Left renal cortex interstitium (tissue), 4 donors: Measurements from ENCODE around the gene RAB3B. TPM values are rescaled to one million over a fixed set of nuclear protein-coding genes. Genes with fewer than 3 reads are reported as not detected.
A peak's percentile ranks its signal among the peaks of the same experiment; 100 is the strongest.

Experiments used
- DNase-seq, 4 donors: peaks; one replicate each; pipeline ENCODE4 v3.0.0-alpha.2; 2013; ENCODE audit warnings: low read depth in 4 of 4, low spot score in 2 of 4, missing footprints in 1 of 4
- polyA plus RNA-seq, 4 donors: library from polyadenylated mRNA; unstranded; fragments of 120-200 nt; gene quantifications; one replicate each; pipeline ENCODE4 v1.2.1, GENCODE V29; 2013; ENCODE audit not compliant: insufficient read length in 4 of 4

The RAB3B gene
- polyA plus RNA-seq, 4 donors = 3.7 to 5.9 (median 4.9) TPM

DNA sequence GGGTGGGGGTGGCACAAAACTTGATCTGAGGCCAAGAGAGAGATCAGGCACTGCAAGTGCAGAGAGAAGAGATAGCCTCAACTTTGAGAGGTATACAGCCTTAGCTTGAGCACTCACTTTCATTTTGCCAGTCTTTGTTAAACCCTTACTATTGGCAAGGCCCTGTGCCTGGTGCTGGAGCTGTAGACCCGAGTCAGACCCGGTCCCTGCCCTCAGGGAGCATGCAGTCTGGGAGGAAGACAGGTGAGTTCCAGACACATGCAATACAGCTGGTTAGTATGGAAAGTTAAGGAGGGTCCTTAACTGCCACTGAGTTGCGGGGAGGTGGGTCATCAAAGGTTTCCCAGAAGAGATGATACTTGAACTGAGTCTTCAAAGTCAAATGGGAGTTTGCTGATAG lies 31.7 kb downstream of the RAB3B start:
- DNase-seq = no peak

DNA sequence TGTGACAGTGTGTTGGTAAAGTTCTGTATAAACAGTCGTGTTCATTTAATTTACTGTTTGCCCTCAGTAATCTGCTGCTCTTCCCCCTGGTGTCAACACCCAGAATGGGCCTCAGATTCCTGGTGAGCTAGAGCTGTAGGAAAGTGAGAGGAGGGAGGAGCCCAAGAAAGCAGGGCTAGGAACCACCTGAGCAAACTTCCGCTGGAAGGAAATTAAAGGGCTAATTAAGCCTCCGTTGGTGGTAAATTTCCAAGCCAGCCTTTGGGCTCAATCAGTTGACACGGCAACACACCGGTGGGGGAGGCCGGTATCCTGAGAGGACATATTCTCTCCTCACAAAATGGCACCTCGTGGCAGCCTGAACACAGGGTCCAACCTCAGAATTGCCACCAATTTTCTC lies 32.9 kb downstream of the RAB3B start:
- DNase-seq = peak in 1 of 4 donors; percentile 7

DNA sequence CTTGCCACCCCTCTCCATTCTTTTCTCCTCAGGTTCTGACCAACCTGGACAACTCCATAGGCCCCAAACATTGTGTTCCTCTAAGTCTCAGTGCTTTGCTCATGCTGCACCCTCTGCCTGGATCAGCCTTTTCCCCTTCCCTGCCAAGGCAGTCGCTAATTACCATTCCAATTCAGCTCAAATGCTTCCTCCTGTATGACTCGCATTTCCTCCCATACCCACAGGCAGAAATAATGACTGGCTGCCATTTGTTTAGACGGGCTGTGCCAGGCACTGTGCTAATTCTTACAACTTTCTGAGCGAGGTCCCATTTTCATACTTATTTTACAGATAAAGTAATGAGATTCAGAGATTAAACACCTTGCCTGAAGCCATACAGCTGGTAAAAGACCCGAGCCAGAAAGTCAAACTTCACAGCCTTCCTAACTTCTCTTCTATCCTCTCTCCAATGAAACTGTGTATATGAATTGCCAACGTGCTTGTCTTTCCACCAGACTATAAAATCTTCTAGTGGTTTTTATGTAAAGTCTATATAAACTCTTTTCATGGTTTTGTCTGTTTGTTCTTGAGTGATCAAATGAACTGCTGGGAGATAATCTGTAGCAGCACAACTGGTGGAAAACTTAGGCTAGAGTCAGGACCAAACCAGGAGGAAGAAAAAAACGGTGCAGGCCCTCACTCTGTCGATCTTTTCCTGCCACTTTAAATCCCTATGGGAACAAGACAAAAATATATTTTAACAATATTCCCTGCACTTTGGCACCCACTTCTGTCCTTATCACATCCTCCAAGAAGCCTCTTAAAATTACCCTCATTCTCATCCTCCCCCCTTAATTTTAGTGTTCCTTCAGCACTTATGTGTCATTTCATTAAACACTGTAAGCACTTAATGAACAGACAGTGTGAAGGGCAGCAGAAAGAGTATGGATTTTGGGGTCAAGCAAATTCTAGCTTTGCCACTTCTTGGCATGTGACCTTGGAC lies 33.7 kb downstream of the RAB3B start:
- no peak for DNase-seq

DNA sequence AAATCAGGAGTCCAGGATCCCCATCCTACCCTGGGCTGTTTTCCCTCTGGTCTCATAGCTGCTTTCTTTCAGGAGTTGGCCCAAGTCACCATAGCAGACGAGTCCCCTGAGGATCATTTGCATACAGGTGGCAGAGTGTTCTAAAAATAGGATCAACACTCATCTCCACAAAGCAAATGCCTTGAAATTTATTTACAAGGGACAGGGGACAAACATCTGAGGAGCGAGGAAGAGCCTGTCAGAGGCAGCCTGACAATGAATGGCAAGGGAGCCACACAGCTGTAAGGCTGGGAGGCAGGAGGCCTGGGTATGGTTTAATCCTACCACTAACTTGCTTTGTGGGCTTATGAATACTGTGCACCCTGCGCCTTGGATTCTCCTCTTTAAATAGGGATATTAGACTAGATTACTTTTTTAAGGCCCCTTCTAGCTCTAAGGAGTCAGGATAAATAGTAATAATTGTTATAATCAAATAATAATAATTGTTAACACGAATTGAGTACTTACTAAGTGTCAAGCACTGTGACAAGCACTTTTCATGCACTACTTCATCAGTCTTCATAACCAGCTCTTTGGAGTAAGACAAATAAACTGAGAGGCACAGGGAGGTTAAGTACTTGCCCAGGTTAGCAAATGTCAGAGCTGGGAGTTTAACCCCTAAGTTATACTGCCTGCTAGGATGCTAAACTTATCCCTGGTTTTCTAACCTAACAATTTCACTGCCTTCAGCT lies 34.5 kb downstream of the RAB3B start:
- DNase-seq = no peak

DNA sequence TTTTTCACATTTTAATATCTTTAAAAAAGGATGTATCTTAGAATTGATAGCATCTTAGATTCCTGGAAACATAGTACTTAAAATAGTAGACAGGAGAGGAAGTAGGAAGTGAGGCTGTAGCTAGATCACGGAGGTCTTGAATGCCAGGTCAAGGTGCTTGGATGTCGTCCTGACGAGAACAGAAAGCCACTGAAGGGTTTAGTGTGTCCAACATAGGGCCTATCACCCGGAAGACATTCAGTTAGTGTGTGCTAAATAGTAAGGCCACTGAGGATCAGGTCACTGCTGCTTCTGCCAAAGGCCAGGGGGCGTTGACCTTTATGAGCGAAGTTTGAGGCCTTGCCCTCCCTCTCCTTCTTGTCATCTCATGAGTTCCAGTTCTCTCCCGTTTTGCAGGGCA lies 35.7 kb downstream of the RAB3B start:
- no peak for DNase-seq

DNA sequence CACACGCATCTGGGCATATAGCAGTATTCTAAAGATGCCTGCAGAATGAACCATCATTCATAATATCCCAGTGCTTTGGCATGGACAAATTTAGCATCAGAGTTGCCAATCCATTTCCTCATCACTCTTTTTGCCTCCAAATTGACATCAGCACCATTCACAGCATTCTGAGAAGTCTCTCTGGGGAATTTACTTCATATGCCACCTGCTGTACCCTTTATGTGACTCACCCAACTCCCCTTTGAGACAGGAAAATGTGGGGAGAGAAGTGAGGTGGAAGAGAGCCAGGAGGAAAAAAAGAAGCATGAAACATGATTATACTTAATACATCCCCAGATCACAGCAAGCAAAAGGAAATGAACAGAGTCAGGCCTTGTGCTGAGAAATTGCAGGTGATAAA lies 37.4 kb downstream of the RAB3B start:
- no peak for DNase-seq

DNA sequence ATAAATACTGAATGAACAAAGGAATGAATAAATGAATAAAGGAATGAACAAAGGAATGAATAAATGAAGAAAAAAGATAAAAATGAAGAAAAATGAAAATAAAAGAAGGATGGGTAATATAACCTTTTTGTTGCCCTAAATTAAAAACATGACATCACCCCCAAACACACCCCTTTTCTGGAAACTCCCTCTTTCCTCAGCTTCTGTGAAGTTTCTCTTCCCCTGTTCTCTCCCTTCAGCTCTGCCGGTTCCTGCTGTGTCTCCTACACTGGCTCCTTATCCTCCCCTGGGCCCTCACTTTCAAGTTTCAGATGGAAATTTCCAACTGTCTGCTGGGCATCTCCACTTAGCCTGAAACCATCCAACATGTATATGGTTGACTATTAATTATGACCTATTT lies 37.9 kb downstream of the RAB3B start:
- DNase-seq = no peak

DNA sequence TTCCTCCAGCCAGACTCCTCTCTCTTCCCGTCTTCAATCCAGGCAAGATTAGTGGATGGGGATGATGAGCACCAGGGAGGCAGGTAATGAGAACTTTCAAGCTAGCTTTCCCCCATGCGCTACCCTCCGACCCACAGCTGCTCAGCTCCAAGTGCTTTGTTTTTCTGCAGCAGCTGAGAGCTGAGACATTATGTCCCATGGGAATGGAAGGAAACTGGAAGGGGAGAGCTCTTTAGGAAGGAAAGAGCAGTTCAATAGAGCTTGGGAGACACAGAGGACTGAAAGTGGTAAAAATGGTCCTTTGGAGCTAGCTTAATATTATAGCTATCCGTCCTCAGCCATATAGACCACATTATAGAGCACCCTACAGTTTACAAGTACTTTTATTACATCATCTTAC lies 39.8 kb downstream of the RAB3B start:
- DNase-seq = no peak

DNA sequence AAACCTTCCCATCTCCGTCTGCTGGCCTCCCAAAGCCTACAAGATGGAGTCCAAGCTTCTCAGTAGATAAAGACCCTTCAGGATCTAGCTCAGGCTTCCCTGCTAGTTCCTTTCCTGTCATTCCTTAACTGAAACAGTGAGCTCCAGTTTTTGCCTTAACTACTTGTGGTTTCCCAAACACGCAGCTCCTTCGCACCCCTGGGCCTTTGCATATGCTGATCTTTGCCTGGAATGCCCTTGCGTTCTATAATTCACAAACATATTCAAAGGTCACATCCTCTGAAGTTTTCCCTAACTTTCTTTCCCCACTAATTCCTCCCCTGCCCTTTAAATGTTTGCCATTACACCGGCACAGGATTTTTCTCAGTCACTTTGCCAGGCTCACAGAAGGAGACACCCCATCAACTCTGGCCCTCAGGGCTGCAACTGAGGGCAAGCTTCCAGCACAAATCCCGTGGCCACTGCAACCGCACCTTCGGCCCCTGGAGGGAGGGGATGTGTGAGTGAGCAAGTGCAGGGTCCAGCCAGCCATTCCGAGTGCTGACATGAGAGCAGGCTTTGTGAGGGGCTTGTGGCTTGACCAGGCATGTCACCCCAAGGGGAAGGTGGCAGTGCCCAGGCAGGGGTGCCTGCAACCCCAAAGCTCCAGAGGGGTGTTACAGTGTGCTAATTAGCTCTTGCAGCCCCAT lies 41.3 kb downstream of the RAB3B start:
- no peak for DNase-seq

DNA sequence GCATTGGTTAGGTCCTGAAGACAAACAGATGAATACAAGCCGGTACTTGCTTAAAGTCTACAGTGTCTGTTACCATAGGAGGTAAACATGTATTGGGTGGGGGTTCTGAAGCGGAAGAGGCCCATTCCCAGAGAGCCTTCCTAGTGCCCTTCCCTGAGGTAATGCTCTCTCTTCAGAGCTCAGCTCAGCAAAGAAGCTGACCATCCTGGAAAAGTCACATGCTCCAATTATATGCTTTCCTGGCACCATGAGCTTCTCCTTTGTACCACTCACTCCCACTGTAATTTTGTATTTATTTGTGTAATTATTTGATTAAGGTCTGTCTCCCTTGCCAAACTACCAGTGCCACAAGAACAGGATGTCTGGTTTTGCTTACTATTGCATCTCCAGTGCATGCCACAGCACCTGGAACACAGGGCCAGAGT lies 42.0 kb downstream of the RAB3B start:
- no peak for DNase-seq

DNA sequence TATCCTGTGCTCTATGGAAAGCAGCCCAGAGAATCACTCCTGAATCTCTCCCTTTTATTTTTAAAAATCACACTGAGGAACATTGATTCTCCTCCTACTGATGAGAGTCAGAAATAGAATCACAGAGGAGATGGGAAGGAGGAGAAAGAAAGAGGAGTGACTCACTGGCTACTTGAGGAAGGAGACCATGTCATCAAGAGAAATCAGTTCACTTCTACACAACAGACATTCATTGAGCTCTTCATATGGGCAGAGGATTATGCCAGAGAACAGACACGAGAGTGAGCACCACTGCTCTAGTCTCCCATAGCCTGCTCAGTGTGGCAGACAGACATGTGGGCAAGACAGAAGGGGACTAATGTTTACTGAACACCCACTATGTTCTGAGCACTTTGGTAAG lies 44.2 kb downstream of the RAB3B start:
- no peak for DNase-seq

DNA sequence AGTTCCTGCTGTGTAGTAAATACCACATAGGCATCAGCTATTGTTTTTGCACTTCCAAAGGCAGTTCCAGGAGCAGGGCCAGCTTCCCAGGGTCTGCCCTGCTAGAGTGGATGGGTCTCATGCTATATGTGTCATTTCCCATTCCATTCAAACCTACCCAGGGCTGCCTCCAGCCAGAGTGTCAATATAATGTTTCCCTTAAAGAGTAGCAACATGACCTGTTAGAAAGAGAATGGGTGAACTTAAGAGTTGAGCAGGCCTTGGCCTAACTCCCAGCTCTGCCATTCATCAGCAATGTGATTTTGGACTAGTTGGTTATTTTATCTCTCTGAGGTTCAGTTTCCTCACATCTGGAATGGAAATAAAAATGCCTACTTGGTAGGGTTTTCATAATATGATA lies 44.9 kb downstream of the RAB3B start:
- no peak for DNase-seq

DNA sequence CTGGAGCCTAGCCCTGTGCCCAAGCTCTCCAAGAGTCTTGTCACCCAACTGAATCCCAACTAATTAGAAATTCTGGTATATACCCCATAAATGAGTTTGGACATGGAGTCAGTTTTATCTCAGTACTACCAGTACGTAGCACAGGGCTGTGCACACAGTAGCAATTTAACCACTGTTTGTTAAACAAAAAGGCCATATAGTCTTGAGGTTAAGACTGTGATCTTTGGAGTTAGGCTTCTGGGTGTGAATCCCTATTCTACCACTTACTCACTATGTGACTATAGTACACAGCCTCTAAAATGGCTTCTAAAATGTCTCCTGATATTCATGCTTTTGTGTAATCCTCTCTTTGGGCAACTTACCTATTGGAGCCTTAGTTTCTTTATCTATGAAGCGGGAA lies 48.2 kb downstream of the RAB3B start:
- DNase-seq = no peak

DNA sequence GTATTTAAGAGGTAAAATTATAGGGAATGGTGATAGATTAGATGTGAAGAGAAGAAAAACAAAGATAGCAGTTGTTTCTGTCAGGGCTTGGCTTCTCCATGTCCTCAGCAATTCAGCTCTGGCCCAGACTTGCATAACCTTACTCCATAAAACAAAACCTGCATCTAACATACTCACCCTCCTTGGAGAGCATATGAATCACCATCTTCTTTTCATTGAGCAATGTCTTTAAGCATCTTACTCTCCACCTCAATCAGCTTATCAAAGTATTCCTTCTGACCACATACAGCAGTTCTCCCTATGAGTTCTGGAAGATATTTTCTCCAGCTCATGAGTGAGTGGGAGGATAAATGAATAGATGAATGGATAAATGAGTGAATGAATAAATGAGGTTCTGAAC lies 49.0 kb downstream of the RAB3B start:
- no peak for DNase-seq

DNA sequence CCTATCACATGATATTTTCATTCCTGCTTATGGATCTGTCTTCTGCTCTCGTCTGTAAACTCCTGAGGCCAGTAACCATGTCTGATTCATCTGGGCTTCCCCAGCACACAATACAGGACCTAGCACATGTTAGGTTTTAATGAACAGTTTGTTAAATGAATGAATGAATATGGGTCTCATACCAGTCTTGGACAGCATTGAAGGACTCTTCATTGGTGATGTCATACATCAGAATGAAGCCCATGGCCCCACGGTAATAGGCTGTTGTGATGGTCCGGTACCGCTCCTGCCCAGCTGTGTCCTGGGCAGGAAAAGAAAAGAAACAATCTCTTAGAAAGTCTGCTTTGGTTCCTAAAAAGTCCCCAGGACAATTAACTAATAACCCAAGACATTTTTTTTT lies 53.4 kb downstream of the RAB3B start:
- no peak for DNase-seq

DNA sequence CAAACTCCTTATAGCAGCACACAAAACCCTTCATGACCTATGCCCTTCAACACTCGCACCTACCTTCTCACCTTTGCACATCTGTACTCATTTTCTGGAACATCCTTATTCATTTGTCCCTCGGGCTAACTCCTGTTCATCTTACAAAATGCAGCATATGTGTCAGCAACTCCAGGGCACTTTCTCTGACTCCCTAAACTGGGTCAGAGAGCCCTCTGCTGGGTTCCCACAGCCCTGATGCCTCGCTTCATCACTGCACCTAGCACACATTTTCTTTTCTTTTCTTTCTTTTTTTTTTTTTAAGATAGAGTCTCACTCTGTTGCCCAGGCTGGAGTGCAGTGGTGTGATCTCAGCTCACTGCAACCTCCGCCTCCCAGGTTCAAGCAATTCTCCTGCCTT lies 54.0 kb downstream of the RAB3B start:
- no peak for DNase-seq

DNA sequence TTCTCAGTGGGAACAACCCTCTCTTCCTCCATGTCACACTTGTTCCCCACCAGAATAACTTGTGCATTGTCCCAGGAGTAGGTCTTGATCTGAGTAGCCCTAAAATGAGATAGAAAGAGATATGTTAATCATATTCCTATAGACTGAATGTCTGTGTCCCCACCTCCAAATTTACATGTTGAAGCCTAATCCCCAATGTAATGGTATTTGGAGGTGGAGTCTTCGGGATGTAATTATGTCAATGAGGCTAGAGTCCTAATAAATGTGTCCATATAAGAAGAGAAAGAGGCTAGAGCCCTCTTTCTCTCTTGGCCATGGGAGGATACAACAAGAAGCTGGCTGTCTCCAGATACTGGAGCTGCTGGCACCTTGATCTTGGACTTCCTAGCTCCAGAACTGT lies 57.2 kb downstream of the RAB3B start:
- no peak for DNase-seq

DNA sequence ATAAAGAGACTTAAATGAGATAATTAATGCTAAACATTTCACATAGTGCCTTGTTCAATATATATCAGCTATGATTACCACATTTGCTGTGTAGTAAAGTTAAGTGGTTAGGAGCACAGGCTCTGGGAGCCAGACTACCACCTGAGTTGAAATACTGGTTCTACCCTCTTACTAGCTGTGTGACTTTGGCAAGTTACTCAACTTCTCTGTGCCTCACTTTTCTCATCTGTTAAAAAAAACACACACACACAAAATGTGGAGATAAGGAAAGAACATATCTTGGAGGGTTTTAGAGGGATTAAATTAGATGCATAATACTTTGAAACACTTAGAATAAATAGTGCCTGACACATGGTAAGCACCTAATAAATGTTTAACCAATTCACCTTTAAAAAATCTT lies 60.2 kb downstream of the RAB3B start:
- DNase-seq = no peak

DNA sequence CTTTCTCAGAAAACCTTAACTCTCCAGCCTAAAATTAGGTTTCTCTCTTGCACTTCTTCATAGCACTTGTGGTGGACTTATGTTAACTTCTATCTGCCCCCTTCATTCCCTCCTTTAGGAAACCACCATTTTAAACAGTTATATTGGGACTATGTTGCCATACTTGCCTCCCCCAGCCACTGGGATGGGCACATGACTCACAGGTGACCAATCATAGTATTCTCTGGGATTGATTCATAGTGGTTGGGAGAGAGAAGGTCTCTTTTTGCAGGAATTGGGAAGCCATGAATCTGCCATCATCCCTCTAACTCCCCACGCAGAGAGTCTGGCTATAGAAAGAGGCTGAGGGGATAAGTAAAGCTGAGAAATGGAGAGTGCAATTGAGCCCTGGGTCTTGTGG lies 61.6 kb downstream of the RAB3B start:
- DNase-seq = no peak

DNA sequence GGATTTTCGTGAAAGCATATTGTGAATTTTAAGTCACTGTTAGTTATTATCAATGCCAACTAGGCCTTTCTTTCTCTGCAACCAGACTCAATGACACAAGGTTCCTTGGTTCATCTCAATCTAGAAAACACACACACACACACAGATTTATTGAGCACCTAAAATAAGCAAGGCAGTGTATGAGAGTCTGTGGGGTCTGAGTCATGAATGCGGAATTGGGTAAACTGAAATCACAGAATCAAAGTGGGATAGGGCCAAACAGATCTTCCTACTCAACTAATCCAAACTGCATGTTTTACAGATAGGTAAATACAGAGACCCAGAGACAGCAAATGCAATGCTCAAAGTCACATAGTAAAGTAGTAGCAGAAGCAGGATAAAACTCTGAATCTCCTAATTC lies 63.5 kb downstream of the RAB3B start:
- DNase-seq = no peak

DNA sequence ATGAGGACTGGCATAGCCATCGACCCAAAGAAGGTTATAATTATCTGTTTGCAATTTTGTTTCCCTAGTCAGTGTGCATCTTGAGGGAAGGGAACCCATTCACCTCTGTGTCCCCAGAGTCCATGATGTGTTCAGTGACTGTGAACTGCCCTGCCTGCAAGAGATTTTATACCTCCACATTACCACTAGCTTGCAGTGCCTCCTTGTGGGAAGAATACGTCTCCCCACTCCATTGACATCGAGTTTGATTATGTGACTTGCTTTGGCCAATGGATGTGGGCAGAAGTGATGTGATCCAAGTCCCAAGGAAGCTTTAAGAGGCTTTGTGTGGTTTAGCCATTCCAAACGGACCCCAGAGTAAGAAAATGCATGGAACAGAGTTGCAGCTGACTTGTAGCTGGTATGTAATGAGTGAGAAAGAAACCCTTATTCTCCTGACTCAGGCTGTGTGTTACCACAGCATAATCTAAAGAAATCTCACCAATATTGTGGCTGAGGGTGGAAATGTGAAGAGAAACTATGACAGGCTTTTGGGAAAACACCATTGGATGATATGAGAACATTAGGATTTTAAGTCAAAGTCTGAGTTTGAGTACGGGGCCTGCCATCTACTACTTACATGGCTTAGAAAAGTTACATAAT lies 64.2 kb downstream of the RAB3B start:
- DNase-seq = no peak
